ENCODE data around the gene SLC39A2. TPM values are rescaled to one million over a fixed set of nuclear protein-coding genes. Genes with fewer than 3 reads are reported as not detected.

Gene SLC39A2
- total and polyA plus RNA-seq, 4 donors = 0.05 to 0.08 TPM; not detected in 2

Small RNAs within 50 kb of the gene (small RNA-seq; reads per million reads assigned to genes)
- gene RN7SL189P = not detected

Other genes starting within 250 kb of the SLC39A2 start
- gene EDDM3B, start 230.9 kb upstream of the SLC39A2 start, total RNA-seq = not detected
- not detected for gene EDDM3B, start 230.9 kb upstream of the SLC39A2 start, polyA plus RNA-seq
- gene RNASE6, start 218.0 kb upstream of the SLC39A2 start, total RNA-seq = 1 to 10 TPM; 3.9 to 4.6 TPM
- 1 to 10 TPM; 3.2 to 7.0 TPM for gene RNASE6, start 218.0 kb upstream of the SLC39A2 start, polyA plus RNA-seq
- 10 to 100 TPM in 1 of 2 donors, 1 to 10 TPM in 1; 5.8 to 11.7 TPM for gene RNASE1, start 196.4 kb upstream of the SLC39A2 start, total RNA-seq
- 10 to 100 TPM; 32.6 to 37.9 TPM for gene RNASE1, start 196.4 kb upstream of the SLC39A2 start, polyA plus RNA-seq
- 10 to 100 TPM in 1 of 2 donors, not detected in 1; 12.2 TPM for gene RNASE3, start 107.9 kb upstream of the SLC39A2 start, total RNA-seq
- gene RNASE3, start 107.9 kb upstream of the SLC39A2 start, polyA plus RNA-seq = under 1 TPM in 1 of 2 donors, not detected in 1; 0.52 TPM
- 10 to 100 TPM in 1 of 2 donors, under 1 TPM in 1; 0.59 to 27.0 TPM for gene RNASE2, start 43.8 kb upstream of the SLC39A2 start, total RNA-seq
- gene RNASE2, start 43.8 kb upstream of the SLC39A2 start, polyA plus RNA-seq = 1 to 10 TPM; 2.9 to 5.7 TPM
- 10 to 100 TPM; 31.0 to 64.8 TPM for gene METTL17, start 9.3 kb upstream of the SLC39A2 start, total RNA-seq
- 10 to 100 TPM; 35.9 to 58.6 TPM for gene METTL17, start 9.3 kb upstream of the SLC39A2 start, polyA plus RNA-seq
- 100 to 1,000 TPM; 107 to 191 TPM for gene NDRG2, start 25.8 kb downstream of the SLC39A2 start, total RNA-seq
- gene NDRG2, start 25.8 kb downstream of the SLC39A2 start, polyA plus RNA-seq = 100 to 1,000 TPM in 1 of 2 donors, 10 to 100 TPM in 1; 72.9 to 156 TPM
- 1 to 10 TPM; 1.6 to 5.9 TPM for gene TPPP2, start 30.9 kb downstream of the SLC39A2 start, total RNA-seq
- 1 to 10 TPM; 1.5 to 1.6 TPM for gene TPPP2, start 30.9 kb downstream of the SLC39A2 start, polyA plus RNA-seq
- under 1 TPM; 0.05 to 0.08 TPM for gene RNASE13, start 35.5 kb downstream of the SLC39A2 start, total RNA-seq
- not detected for gene RNASE13, start 35.5 kb downstream of the SLC39A2 start, polyA plus RNA-seq
- gene RNASE7, start 43.1 kb downstream of the SLC39A2 start, total RNA-seq = under 1 TPM in 1 of 2 donors, not detected in 1; 0.33 TPM
- gene RNASE7, start 43.1 kb downstream of the SLC39A2 start, polyA plus RNA-seq = under 1 TPM; 0.11 to 0.12 TPM
- gene RNASE8, start 58.5 kb downstream of the SLC39A2 start, total RNA-seq = not detected
- gene RNASE8, start 58.5 kb downstream of the SLC39A2 start, polyA plus RNA-seq = not detected
- 10 to 100 TPM; 19.8 to 42.5 TPM for gene ARHGEF40, start 71.0 kb downstream of the SLC39A2 start, total RNA-seq
- gene ARHGEF40, start 71.0 kb downstream of the SLC39A2 start, polyA plus RNA-seq = 10 to 100 TPM in 1 of 2 donors, 1 to 10 TPM in 1; 9.3 to 14.0 TPM
- gene ZNF219, start 99.4 kb downstream of the SLC39A2 start, total RNA-seq = 1 to 10 TPM; 4.7 to 6.2 TPM
- 10 to 100 TPM in 1 of 2 donors, 1 to 10 TPM in 1; 1.3 to 10.5 TPM for gene ZNF219, start 99.4 kb downstream of the SLC39A2 start, polyA plus RNA-seq
- gene TMEM253, start 101.8 kb downstream of the SLC39A2 start, total RNA-seq = under 1 TPM; 0.19 to 0.25 TPM
- gene TMEM253, start 101.8 kb downstream of the SLC39A2 start, polyA plus RNA-seq = under 1 TPM in 1 of 2 donors, not detected in 1; 0.14 TPM
- not detected for gene OR5AU1, start 156.8 kb downstream of the SLC39A2 start, total RNA-seq
- not detected for gene OR5AU1, start 156.8 kb downstream of the SLC39A2 start, polyA plus RNA-seq

Data from liver (tissue), 5 donors.